AG04449 (cell line): ENCODE results near the gene PPIC.

ENCODE experiments used
- CTCF ChIA-PET: fragments of 350-600 bp; formaldehyde crosslinking; extraction: SDS; loops from one replicate; lab custom pipeline; 2021; ENCODE audit warnings: antibody characterized with exemption; lab: Yijun Ruan, JAX
- POLR2A ChIA-PET: fragments of 400-600, 350-600 bp; formaldehyde crosslinking; extraction: SDS; loops from one replicate; lab custom pipeline; 2020; ENCODE audit warnings: antibody characterized with exemption, inconsistent platforms; lab: Yijun Ruan, JAX
- DNase-seq: peaks from one replicate; pipeline ENCODE4 v3.0.0-alpha.2; 2010; ENCODE audit warnings: low read depth, low spot score
- H3K4me3 ChIP-seq: 2 replicates; pipeline ENCODE4 v1.5.1; 2011; ENCODE audit warnings: low read depth, mild to moderate bottlenecking, control low read depth, low read length
- CTCF ChIP-seq: IDR thresholded peaks from one replicate; pipeline ENCODE4 v1.5.1; 2011; ENCODE audit warnings: mild to moderate bottlenecking, moderate library complexity, low read length, control low read depth, inconsistent platforms; ENCODE audit not compliant: insufficient read depth; ENCODE audit errors: missing control alignments

The PPIC gene

GRCh38 chr5:122985006-122985700 lies 51.4 kb downstream of the PPIC start:
- TF ChIP-seq CTCF = no peak
- CTCF ChIA-PET = interaction anchor here (0.6 to 1.5 kb wide), 2 partner anchors 83 to 88 kb away, joined by 3 read pairs; no protein-coding TSS in a partner anchor

GRCh38 chr5:122984425-122984824 lies 52.1 kb downstream of the PPIC start:
- TF ChIP-seq CTCF = no peak
- POLR2A ChIA-PET = no interaction called here
- H3K4me3 ChIP-seq = no peak overlapping the region
- CTCF ChIA-PET = interaction anchor here (1.5 kb wide), 1 partner anchor 88 kb away, joined by 3 read pairs; no protein-coding TSS in a partner anchor
- DNase-seq = no peak

More at GRCh38 chr5:122985006-122985700, 51.4 kb downstream of the PPIC start:
- H3K4me3 ChIP-seq = no peak overlapping the region
- no peak for DNase-seq
- POLR2A ChIA-PET = no interaction called here

GRCh38 chr5:122982376-122982775 lies 54.1 kb downstream of the PPIC start:
- no peak for TF ChIP-seq CTCF
- ChIA-PET CTCF (no interaction called here), POLR2A (no interaction called here)
- H3K4me3 ChIP-seq = no peak overlapping the region
- no peak for DNase-seq

- ChIA-PET POLR2A (no interaction called here), CTCF (interaction anchor here (1.6 kb wide), 1 partner anchor 10 kb away, joined by 3 read pairs; no protein-coding TSS in a partner anchor)
- no peak for DNase-seq
- no peak overlapping the region for H3K4me3 ChIP-seq
- TF ChIP-seq CTCF = no peak
Measured at GRCh38 chr5:122981846-122982245, 54.7 kb downstream of the PPIC start.

GRCh38 chr5:122978644-122979297 lies 57.8 kb downstream of the PPIC start:
- TF ChIP-seq CTCF = no peak
- POLR2A ChIA-PET = no interaction called here
- no peak overlapping the region for H3K4me3 ChIP-seq
- DNase-seq = no peak
- CTCF ChIA-PET = no interaction called here

GRCh38 chr5:122978068-122978467 lies 58.5 kb downstream of the PPIC start:
- CTCF ChIA-PET = no interaction called here
- no peak overlapping the region for H3K4me3 ChIP-seq
- DNase-seq = no peak
- no peak for TF ChIP-seq CTCF
- POLR2A ChIA-PET = no interaction called here
